Stimulated activated CD4-positive, alpha-beta T cell treated with anti-CD3 and anti-CD28 coated beads, Interleukin-15, amount 100 ng/mL, for 24 hours (primary cell): ENCODE results near the gene COA7.

Source experiments
- DNase-seq: peaks from one replicate; pipeline ENCODE4 v3.0.0-alpha.2; 2020

COA7 gene

GRCh38 chr1:52667984-52668383 is 30.2 kb downstream of the COA7 start:
- DNase-seq: no peak

DNA sequence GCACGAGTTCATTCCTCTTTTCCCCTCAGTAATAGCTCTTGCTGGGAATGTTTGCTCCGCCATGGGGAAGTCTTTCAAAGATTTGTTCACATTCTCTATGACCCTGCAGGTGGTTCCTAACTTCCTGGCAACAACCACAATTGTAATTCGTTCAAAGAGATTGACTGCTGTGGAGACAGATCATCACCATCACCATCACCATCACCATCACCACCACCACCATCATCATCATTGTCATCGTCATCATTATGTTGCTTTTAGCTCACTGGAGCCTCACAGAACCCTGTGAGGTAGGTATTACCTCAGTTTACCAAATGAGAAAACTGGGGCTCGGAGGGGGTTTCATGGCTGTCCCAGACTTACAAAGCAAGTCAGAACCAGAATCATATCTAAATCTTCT is 30.9 kb downstream of the COA7 start:
- no peak for DNase-seq

- DNase-seq: no peak
Measured at GRCh38 chr1:52665006-52665941, 32.9 kb downstream of the COA7 start.

GRCh38 chr1:52663716-52664115 is 34.4 kb downstream of the COA7 start:
- DNase-seq: no peak

- DNase-seq: no peak
Measured at GRCh38 chr1:52662645-52663313, 35.4 kb downstream of the COA7 start.

GRCh38 chr1:52660807-52661206 is 37.3 kb downstream of the COA7 start:
- DNase-seq: no peak

GRCh38 chr1:52659851-52660596 is 38.1 kb downstream of the COA7 start:
- no peak for DNase-seq

DNA sequence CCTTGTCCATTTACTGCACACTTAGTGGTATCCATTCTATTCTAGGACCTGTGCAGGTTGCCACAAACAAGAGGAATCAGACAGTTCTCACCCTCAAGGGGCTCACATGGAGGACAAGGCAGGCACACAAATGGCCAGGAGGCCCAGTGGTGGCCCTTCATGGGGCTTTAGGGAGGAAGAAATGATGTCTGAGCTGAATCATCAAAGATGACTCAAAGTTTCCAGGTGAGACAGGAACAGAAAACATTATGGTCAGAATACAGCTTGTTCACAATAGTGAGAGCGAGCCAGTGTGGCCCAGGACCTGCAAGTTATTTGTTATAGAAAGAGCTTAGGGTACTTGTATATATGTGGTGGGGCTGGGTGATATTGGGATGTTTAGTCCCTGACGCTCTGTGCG is 38.8 kb downstream of the COA7 start:
- peak; percentile 45 for DNase-seq

DNA sequence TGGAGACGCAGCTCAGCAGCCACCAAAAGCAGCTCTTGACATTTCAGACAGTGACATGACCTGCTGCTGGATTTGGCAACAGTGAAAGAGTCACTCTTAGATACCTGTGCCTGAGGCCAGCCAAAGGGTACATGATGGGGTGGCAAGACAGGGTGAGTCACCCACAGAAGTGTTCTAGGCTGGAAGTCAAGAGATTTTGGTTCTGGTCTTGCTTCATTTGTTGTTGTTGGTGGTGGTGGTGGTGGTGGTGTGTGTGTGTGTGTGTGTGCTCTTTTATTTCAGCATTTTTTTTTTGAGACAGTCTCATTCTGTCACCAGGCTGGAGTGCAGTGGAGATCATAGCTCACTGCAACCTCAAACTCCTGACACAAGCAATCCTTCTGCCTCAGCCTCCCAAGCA is 39.4 kb downstream of the COA7 start:
- DNase-seq: peak; percentile 49

- no peak for DNase-seq
Measured at GRCh38 chr1:52657702-52658101, 40.4 kb downstream of the COA7 start.

- DNase-seq: no peak
Measured at GRCh38 chr1:52654063-52654462, 44.1 kb downstream of the COA7 start.

GRCh38 chr1:52653207-52653849 is 44.8 kb downstream of the COA7 start:
- no peak for DNase-seq

DNA sequence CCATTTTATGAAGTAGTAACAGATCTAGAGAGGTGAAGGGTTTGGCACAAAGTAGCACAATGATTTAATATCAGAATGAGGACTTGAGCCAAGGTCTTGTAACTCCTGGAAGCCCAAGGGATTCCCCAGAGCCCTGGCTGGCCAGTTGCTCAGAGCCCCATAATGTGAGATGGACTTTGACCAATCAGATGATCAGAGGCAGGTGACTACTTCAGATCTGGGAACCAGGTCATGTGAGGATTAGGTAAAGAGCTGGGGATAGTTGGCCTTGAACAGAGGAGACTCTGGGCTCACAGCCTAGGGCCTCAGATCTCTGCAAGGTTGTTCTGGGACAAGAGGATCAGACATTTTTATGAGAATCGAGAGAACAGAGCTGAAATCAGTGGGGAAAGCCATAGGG is 46.2 kb downstream of the COA7 start:
- DNase-seq: no peak

DNA sequence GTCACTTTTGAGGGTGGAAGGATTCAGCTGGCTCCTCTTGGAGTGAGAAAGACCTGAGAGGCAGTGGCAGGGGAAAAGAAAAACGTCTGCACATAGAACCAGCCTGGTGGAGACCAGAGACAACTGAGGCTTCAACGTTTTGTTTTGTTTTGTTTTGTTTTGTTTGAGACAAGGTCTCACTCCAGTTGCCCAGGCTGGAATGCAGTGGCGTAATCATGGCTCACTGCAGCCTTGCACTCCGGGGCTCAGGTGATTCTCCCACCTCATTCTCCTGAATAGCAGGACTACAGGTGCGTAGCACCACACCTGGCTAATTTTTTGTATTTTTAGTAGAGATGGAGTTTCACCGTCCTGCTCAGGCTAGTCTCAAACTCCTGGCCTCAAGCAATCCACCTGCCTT is 52.9 kb downstream of the COA7 start:
- no peak for DNase-seq

GRCh38 chr1:52641307-52641706 is 56.8 kb downstream of the COA7 start:
- no peak for DNase-seq

DNA sequence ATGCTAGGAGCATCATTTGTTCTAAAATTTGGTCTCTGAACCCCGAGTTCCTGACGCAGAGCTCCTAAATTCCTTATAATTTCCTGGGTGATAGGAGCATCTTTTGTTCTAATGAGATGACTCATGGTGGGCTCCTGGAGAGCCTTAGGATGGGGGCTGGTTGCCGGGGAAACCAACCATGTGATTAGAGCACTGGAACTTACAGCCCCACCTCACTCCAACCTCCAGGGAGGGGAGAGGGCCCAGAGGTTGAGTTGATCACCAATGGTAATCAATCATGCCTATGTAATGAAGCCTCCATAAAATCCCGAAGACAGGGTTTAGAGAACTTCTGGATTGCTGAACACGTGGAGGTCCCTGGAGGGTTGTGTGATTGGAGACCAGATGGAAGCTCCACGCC is 57.5 kb downstream of the COA7 start:
- DNase-seq: no peak

GRCh38 chr1:52637946-52638345 is 60.2 kb downstream of the COA7 start:
- DNase-seq: no peak

- DNase-seq: peak; percentile 79
Measured at GRCh38 chr1:52636721-52637695, 61.1 kb downstream of the COA7 start.

GRCh38 chr1:52635321-52636089 is 62.6 kb downstream of the COA7 start:
- no peak for DNase-seq
